GM23338 (cell line): ENCODE results near the gene DDIT3. TPM values are rescaled to one million over a fixed set of nuclear protein-coding genes. Genes with fewer than 3 reads are reported as not detected.
"Not testable (repeated sequence)": the region's sequence is repeated elsewhere in the genome, so short reads cannot be mapped to it uniquely, and the experiment has no call there.

ENCODE experiments used
- ATAC-seq: fragments of 200-7000 bp; cut with Tn5 transposase; 3 replicates; pipeline ENCODE4 v1.9.1; 2020
- DNase-seq: peaks from one replicate; pipeline ENCODE4 v3.0.0-alpha.2; 2015; ENCODE audit warnings: low spot score
- H2AFZ ChIP-seq: fragments of 200-600 bp; sonication (generic); 2 replicates; pipeline ENCODE4 v1.8.0; 2016; ENCODE audit warnings: antibody characterized with exemption, mild to moderate bottlenecking, moderate library complexity
- H3F3A ChIP-seq: fragments of 200-600 bp; sonication (generic); replicated peaks from 2 replicates; pipeline ENCODE4 v1.8.0; 2017; ENCODE audit warnings: antibody characterized with exemption, mixed run types, low read depth
- H3K27ac ChIP-seq: fragments of 200-600 bp; sonication (generic); 2 replicates; pipeline ENCODE4 v1.6.1; 2016; ENCODE audit warnings: low read depth
- H3K27me3 ChIP-seq: fragments of 200-600 bp; sonication (generic); 2 replicates; pipeline ENCODE4 v1.8.0; 2016; ENCODE audit warnings: mild to moderate bottlenecking, mixed run types, moderate library complexity; ENCODE audit not compliant: insufficient read depth
- H3K36me3 ChIP-seq: fragments of 200-600 bp; sonication (generic); 2 replicates; pipeline ENCODE4 v1.8.0; 2016; ENCODE audit warnings: mild to moderate bottlenecking; ENCODE audit not compliant: insufficient read depth
- H3K4me1 ChIP-seq: fragments of 200-600 bp; sonication (generic); 2 replicates; pipeline ENCODE4 v1.8.0; 2016; ENCODE audit warnings: mild to moderate bottlenecking, moderate library complexity; ENCODE audit not compliant: insufficient read depth
- H3K4me2 ChIP-seq: fragments of 200-600 bp; sonication (generic); 2 replicates; pipeline ENCODE4 v1.7.1; 2017; ENCODE audit warnings: mixed run types
- H3K4me3 ChIP-seq: fragments of 200-600 bp; sonication (generic); 2 replicates; pipeline ENCODE4 v1.6.1; 2016; ENCODE audit warnings: mixed run types
- H3K79me2 ChIP-seq: fragments of 200-600 bp; sonication (generic); replicated peaks from 2 replicates; pipeline ENCODE4 v1.8.0; 2017; ENCODE audit warnings: mild to moderate bottlenecking; ENCODE audit not compliant: insufficient read depth
- H3K9me2 ChIP-seq: fragments of 200-600 bp; sonication (generic); 2 replicates; pipeline ENCODE4 v1.8.0; 2017; ENCODE audit not compliant: insufficient read depth
- H4K20me1 ChIP-seq: fragments of 200-600 bp; sonication (generic); replicated peaks from 2 replicates; pipeline ENCODE4 v1.8.0; 2017; ENCODE audit warnings: mild to moderate bottlenecking; ENCODE audit not compliant: insufficient read depth
- H3K27ac Mint-ChIP-seq: 2 replicates; pipeline ENCODE4 v1.8.0; 2020; ENCODE audit warnings: inconsistent platforms, mild to moderate bottlenecking, moderate library complexity, mixed read lengths
- H3K27me3 Mint-ChIP-seq: 3 replicates; pipeline ENCODE4 v1.8.0; 2022; ENCODE audit warnings: low read depth, mild to moderate bottlenecking, moderate library complexity, mixed read lengths, inconsistent platforms; ENCODE audit not compliant: insufficient read depth, poor library complexity
- H3K36me3 Mint-ChIP-seq: 3 replicates; pipeline ENCODE4 v1.8.0; 2021; ENCODE audit warnings: low read depth, mild to moderate bottlenecking, inconsistent platforms, moderate library complexity, mixed read lengths
- H3K4me1 Mint-ChIP-seq: 3 replicates; pipeline ENCODE4 v1.8.0; 2020; ENCODE audit warnings: mild to moderate bottlenecking, inconsistent platforms, mixed read lengths
- H3K4me3 Mint-ChIP-seq: 3 replicates; pipeline ENCODE4 v1.8.0; 2021; ENCODE audit warnings: moderate library complexity, mild to moderate bottlenecking, inconsistent platforms, mixed read lengths
- H3K9me3 Mint-ChIP-seq: 3 replicates; pipeline ENCODE4 v1.8.0; 2020; ENCODE audit warnings: moderate library complexity, mild to moderate bottlenecking, inconsistent platforms, mixed read lengths
- JUNB ChIP-seq: IDR thresholded peaks from one replicate; pipeline ENCODE4 v1.6.1; 2016; ENCODE audit warnings: antibody characterized with exemption; ENCODE audit not compliant: unreplicated experiment
- ZNF114 ChIP-seq: fragments of 250-450 bp; sonication (Bioruptor Pico); IDR thresholded peaks from 2 replicates; pipeline ENCODE4 v1.5.0; 2020; ENCODE audit warnings: mild to moderate bottlenecking, moderate library complexity
- ZNF462 ChIP-seq: fragments of 250-450 bp; sonication (Bioruptor Pico); IDR thresholded peaks from 2 replicates; pipeline ENCODE4 v1.5.0; 2020; ENCODE audit warnings: mild to moderate bottlenecking, moderate library complexity
- polyA plus RNA-seq: library from polyadenylated mRNA; unstranded; fragments of >200 nt; fragmentation: Nextera tagmentation; extraction: Ambion mirVana; gene quantifications from 2 replicates; pipeline ENCODE4 v1.2.1, GENCODE V29; 2016
- total RNA-seq: library from RNA; depleted of rRNA; stranded (reverse); fragments of >200 nt; shearing (Covaris generic); gene quantifications from 2 replicates; pipeline ENCODE4 v1.2.3, GENCODE V29; 2014

The DDIT3 gene
- total and polyA plus RNA-seq, 2 experiments from 2014 or later, result 3.9 to 12.5 TPM

- Histone ChIP-seq H2AFZ (no peak overlapping the region), H3K4me3 (no peak overlapping the region), H3F3A (peaks cover 37% of the 10 kb centered on the region), H3K79me2 (peaks cover 23% of the 10 kb centered on the region), H3K9me2 (no peaks in the 10 kb centered on the region), H3K27ac (0 out of 2 replicates have a peak overlapping the region, but pooled peaks have one; percentile 63), H3K4me2 (no peak overlapping the region), H3K4me1 (no peaks in the 10 kb centered on the region), H3K36me3 (peaks cover 75% of the 10 kb centered on the region), H3K27me3 (no peaks in the 10 kb centered on the region), H4K20me1 (peaks cover 35% of the 10 kb centered on the region)
- no peak for TF ChIP-seq JUNB
- no peak for TF ChIP-seq ZNF114 (CRISPR knock-in tag)
- TF ChIP-seq ZNF462 (CRISPR knock-in tag), result no peak
- Mint-ChIP-seq H3K27ac (no peak overlapping the region; the same call in 1 of the 2 replicates), H3K36me3 (peaks cover 92% of the 10 kb centered on the region), H3K9me3 (no peaks in the 10 kb centered on the region), H3K4me3 (no peak overlapping the region; the same call in 2 of the 3 replicates), H3K4me1 (peaks cover 2% of the 10 kb centered on the region; the same call in 2 of the 3 replicates), H3K27me3 (peaks cover 13% of the 10 kb centered on the region)
- DNase-seq (no peak), ATAC-seq (no peak)
Measured at GRCh38 chr12:57496822-57497221, 23.5 kb downstream of the DDIT3 start.

GRCh38 chr12:57495051-57495701 lies 25.1 kb downstream of the DDIT3 start:
- H3K4me1 Mint-ChIP-seq, ATAC-seq: not testable (repeated sequence)

More at GRCh38 chr12:57495051-57495701, 25.1 kb downstream of the DDIT3 start:
- H3K4me2 ChIP-seq, H3K9me2 ChIP-seq, DNase-seq, H3K4me3 ChIP-seq, H3K27ac ChIP-seq, H3K4me1 ChIP-seq, H2AFZ ChIP-seq, H3K27me3 ChIP-seq, H3K4me3 Mint-ChIP-seq, H3K9me3 Mint-ChIP-seq, H3K27ac Mint-ChIP-seq: not testable (repeated sequence)
- peaks cover 13% of the 10 kb centered on the region for H3K27me3 Mint-ChIP-seq
- H3K36me3 Mint-ChIP-seq, result peaks cover 92% of the 10 kb centered on the region
- peaks cover 75% of the 10 kb centered on the region for H3K36me3 ChIP-seq
- H3F3A ChIP-seq, result peaks cover 42% of the 10 kb centered on the region
- peaks cover 41% of the 10 kb centered on the region for H4K20me1 ChIP-seq
- H3K79me2 ChIP-seq, result peaks cover 30% of the 10 kb centered on the region
